GM20000 (cell line): Measurements from ENCODE around the gene MSRB3.
"Not testable (repeated sequence)": the region's sequence is repeated elsewhere in the genome, so short reads cannot be mapped to it uniquely, and the experiment has no call there.

Experiments used
- DNase-seq: peaks from one replicate; pipeline ENCODE4 v3.0.0; 2012; ENCODE audit warnings: low spot score
- CTCF ChIP-seq: IDR thresholded peaks from 2 replicates; pipeline ENCODE4 v1.5.1; 2012; ENCODE audit warnings: mild to moderate bottlenecking, control low read depth; ENCODE audit errors: extremely low read depth, missing control alignments

The MSRB3 gene

GRCh38 chr12:65474831-65475230, 196.3 kb downstream of the MSRB3 start:
- TF ChIP-seq CTCF = no peak
- DNase-seq = no peak

- no peak for DNase-seq
- no peak for TF ChIP-seq CTCF
Measured at GRCh38 chr12:65477721-65478120, 199.2 kb downstream of the MSRB3 start.

- not testable (repeated sequence) for DNase-seq
Measured at GRCh38 chr12:65483891-65484516, 205.5 kb downstream of the MSRB3 start.

- DNase-seq = no peak
- TF ChIP-seq CTCF = no peak
Measured at GRCh38 chr12:65488197-65488596, 209.7 kb downstream of the MSRB3 start.

GRCh38 chr12:65490250-65490649, 211.8 kb downstream of the MSRB3 start:
- DNase-seq = no peak
- TF ChIP-seq CTCF = no peak

GRCh38 chr12:65492998-65493912, 214.8 kb downstream of the MSRB3 start:
- no peak for TF ChIP-seq CTCF

GRCh38 chr12:65493913-65494245, 215.4 kb downstream of the MSRB3 start:
- no peak for DNase-seq
- no peak for TF ChIP-seq CTCF

More at GRCh38 chr12:65492998-65493912, 214.8 kb downstream of the MSRB3 start:
- no peak for DNase-seq
